ENCODE data around the gene NLRP1.
A peak's percentile ranks its signal among the peaks of the same experiment; 100 is the strongest.

Gene NLRP1

DNA sequence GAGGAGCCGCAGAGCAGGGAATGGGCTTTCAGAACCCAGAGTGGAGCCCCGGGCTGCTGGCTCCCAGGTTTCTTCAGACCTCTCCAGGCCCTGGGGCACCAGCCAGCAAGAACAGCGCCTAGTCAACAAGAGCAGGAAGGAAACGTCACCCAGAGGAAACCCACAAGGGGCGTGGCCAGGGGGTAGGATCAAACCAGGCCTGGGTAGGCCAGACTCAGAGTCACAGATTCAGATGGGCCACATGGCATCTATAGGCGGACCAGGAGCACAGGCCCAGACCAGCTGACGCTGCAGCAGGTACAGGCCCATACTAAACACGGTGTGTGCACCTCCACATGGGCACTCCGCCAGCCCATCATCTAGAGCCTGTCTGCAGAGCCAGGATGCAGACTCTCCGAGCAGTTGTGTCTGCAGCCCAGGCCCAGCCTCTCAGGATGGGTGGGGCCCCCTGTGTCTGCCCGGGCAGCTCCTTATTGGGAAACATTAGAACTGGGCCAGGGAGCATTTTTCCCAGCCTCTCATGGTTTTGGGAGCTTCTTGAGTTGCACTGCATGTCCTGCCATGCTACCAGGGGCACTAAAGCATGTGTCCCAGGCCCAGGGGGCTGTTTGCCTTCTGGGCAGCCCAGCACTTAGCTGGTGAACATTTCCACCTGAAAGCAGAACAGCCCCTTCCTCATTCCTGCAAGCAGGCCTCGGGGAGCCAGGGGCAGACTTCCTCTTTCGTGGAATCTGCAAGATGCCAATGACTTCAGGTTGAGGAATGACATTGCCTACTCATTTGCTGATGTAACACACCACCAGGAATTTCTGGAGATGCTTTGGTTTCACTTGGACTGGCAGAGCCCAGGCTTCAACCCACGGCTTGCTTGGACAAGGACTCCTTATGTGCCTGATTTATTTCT, at the start of gene NLRP1:
Gene NLRP1, minus strand, starts transcription at position 127 of the 904 bp plus-strand sequence. CDS start 552 bp downstream, outside the sequence.
- DNase-seq = peak; percentile 3

DNA sequence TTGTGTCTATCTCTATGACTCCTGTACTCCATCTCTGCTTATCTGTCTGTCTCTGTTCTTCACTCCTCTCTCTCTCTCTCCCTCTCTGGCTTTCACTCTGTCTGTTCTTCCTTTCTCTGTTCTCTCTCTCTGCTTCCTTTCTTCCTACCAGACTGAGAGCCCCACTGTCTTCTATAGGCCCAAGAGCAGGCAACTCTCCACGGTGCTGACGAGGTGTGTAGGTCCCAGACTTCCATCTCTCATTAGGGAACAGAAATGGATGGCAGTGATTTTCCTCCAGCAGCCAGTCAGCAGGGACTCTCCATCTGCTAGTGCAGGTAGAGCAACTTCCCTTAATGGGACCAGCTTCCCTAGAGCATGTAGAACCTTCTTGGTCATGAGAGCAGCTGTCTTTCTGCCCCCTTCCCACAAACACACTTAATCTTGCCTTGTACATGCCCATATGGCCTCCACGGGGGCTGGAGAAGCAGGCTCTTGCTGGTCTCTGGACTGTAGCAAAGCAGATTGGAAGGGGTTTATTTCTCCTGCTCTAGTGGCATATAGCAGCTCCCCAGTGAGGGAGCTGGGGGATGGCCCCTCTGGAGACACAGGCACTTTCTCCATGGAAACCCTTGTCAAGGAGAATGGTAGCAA, 47.8 kb upstream of the NLRP1 start:
- no peak for DNase-seq

DNA sequence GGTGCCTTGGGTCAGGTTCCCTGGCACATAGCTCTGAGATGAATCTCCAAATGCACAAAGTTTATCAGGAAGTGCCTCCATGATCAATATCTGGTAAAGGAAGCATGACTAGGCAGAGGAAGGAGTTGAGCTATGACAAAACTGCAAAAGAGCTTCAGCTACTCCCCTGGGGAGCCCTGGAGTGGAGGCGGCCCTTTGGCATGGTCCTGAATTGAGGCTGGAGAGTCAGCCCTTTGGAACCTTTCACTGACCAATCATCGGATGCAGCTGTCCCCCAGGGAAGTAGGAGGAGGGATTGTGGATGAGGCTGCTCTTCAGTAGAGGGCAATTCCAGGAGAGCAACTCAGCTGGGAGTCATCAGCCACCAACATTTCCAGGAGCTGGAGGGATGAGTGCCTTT, 46.1 kb upstream of the NLRP1 start:
- no peak for DNase-seq

DNA sequence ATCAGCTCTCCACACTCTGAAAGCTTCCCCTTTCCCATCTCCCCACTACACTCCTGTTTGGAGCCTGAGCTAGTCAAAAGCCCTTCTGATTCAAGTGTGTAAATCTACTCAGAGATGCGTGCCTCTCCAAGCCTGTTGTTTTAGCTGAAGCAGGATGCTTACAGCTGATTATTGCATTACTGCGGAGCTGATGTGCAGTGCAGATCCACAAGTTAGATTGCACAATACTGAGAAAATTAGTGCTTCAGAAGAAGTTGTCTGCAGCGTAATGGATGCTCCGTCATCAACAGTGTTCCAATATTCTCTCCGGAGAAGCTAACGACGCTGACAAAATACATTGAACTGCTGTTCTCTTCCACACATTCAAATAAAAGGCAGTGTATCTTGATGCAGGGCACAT, 44.8 kb upstream of the NLRP1 start:
- no peak for DNase-seq

DNA sequence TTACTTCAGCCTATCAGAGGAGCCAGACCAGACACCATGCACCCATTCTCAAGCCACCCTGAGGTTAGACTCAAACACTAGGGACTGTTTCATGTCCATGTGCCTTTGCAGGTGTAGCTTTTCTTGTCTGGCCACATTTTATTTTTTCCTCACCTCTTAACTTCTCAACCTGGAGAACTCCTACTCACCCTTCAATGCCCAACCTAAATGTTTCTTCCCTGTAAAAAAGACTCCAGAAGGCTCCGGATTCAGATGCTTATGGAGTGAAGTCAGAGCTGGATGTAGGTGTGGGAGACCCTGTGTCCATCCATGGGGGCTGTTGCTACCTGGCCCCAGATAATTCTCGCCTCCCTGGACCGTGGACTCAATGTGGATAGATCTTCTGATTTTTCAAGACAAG, 44.0 kb upstream of the NLRP1 start:
- DNase-seq = no peak

DNA sequence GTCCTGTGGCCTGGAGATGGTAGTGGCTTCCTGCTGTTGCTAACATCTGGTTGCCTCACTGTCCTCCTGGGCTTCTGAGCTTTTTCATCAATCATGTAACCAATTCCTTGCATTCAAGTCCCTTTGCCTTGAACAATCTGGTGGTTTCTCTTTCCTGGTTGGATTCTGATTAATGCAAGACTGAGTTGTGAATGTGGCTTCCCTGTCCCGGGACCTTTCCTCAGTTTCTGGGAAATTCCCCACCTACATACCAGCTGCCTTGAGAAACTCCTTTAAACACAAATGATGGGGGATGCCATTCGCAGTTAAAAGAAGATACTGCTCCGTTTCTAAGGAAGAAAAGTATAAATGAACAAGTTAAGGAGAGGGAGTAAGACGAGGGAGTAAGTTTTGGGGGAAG, 39.9 kb upstream of the NLRP1 start:
- DNase-seq = no peak

DNA sequence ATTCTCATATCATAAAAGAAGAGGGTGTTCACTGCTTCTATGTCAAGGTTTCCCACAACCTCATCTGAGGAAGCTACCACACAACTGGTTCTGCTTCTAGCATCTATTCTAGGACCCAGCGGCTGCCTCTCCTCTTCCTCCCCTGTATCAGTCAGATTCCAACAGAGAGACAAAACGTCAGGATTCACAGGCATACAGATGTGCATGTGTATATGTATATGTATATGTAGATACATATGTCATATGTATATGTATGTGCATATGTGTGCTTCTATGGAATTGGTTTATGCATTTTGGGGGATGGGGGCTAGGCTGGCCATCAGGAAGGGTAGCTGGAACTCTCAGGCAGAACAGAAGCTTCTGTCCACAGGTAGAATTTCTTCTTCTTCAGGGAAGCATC, 37.4 kb upstream of the NLRP1 start:
- DNase-seq = no peak

DNA sequence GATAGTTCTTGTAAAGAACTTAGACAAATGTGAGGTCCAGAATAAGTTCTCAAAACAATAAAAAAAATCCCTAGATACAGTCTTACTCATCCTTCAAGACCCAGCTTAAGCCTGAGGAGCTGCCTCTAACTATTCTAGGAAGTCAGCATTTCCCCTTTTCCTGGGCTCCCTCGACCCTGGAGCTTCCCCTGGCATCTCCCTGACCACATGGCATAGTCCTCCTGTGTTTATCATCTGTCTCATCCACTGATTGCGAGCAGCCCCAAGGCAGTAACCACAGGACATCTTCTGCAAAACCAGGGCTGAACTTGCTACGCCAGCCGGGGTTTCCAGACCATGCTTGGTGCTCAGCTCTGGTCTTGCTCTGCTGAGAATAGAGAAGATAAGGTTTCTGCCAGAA, 36.7 kb upstream of the NLRP1 start:
- no peak for DNase-seq

DNA sequence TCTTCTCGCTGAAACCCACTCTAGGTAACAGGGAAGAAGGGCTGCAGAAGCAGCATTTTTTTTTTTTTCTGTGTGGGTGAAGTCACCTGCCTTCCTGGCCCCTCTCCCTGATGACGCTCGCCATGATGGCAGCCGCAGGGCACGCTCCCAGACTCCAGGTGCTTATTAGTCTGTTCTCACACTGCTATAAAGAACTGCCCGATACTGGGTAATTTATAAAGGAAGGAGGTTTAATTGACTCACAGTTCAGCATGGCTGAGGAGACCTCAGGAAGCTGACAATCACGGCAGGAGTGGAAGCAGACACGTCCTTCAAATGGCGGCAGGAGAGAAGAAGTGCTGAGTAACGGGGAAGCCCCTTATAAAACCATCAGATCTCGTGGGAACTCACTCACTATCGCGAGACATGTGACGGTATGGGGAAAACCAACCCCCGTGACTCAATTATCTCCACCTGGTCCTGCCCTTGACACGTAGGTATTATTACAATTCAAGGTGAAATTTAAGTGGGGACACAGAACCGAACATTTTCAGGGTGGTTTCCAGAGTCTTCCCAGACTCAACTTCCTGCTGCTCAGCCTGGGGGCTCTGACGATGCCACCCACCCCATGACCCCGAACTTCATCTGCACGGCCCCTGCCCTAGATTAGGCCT, 34.9 kb upstream of the NLRP1 start:
- DNase-seq = peak; percentile 31

DNA sequence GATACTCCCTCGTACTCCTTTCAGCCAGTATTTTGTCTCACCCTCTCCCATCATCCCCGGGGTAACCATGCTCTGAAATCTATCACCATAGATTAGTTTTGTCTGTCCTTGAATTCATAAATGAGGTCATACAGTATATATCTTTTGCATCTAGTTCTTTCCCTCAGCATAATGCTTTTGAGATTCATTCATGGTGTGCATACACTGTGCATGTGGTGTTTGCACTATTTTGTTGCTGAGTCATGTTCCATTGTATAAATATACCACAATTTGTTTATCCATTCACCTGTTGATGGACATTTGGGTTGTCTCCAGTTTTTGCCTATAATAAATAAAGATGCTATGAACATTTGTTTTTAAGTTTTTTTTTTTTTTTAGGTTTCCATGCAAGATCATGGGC, 34.2 kb upstream of the NLRP1 start:
- DNase-seq = peak; percentile 0

DNA sequence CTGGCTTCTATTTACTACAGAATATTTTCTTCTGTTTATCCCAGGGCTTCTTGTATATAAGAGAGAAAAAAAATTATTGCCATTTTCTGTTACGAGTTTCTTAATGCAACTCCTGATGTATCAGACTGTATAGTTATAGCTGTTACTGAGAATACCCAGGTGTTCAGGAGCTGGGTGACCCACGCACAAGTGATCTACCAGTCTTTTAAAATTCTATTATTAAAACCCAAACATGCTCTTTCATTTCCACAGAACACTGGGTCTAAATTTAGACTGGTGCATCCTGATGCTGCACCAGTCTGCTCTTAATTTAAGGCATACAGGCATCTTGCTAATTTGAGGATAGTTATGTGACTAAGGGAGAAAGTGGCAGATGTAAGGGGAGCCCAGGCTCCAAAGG, 31.2 kb upstream of the NLRP1 start:
- DNase-seq = no peak

DNA sequence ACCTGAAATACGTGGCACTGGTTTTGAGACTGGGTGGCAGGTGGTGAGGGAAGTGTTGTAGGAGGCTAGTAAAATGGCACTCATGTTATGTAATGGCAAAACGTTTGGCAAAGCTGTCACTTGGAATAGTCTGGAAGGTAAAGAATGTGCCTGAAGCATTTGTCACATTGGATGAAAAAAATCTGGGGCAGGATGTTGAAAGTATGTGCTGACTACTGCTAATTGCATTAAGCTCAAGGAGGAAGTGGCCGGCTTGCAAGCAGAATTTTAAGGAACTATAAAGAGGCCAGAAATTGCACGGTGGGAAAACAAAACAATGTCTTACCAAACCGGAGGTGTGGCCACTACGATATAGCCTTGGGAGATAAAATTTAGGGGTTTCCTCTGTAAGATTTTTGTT, 26.6 kb upstream of the NLRP1 start:
- no peak for DNase-seq

DNA sequence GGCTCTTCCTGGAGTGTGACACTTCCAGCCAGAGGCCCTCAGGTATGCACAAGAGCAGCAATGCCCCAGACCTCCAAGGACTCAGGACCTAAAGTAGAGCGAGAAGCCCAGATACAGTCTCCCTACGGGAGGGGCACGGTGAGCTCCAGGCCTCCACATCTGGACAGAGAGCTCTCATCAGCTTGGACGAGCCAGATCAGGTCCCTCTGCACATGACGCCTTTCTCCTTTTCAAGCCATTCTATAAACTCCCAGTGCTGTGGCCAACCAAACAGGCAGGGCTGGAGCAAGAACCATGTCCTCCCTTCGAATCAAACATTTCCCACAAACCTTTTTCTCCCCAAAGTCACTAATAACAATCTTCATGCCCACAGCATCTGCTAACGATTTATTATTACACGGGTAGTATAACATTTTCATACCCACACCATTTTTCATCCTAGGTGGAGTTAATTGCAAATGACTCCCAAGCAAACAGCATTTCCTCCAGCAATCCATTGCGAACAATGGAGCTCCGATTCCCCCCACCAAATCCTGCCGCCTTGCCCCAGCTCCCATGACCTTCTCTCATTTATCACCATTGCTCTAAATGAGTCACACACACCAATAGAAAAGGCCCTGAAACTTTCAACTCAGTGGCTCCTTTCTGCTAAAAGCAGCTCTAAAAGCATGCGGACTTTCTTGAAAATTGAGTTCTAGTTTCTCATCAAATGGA, 24.2 kb upstream of the NLRP1 start:
- no peak for DNase-seq

DNA sequence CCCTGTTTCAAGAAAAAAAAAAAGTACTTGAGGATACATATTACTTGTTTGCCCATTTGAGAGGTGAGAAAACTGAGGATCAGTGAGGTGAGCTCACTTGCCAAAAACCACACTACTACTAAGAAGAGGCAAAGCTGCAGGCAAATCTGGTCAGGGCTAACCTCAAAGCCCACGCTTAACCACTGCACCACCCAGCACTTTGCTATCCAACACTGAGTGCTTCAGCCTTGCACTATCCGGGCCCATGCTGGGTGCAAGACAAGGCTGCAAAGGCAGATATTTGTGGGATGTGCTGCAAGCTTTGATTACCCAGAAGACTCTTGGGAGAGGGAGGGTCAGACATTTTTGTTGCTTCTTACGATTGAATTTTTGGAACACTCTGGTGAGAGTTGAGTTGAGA, 23.6 kb upstream of the NLRP1 start:
- no peak for DNase-seq

DNA sequence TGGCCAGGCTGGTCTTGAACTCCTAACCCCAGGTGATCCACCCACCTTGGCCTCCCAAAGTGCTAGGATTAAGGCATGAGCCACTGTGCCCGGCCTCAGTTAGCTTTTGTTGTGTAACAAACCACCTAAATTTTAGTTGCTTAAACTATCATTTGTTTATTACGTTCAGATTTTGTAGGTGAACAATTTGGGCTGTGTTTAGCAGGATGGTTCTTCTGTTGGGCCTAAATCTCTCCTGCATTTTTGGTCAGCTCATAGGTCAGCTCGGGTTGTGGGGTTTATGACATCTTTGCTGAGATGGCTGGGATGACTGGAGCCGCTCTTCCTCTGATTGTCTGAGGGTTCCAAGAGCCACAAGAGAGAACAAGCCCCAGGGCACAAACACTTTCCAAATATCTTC, 21.1 kb upstream of the NLRP1 start:
- no peak for DNase-seq

DNA sequence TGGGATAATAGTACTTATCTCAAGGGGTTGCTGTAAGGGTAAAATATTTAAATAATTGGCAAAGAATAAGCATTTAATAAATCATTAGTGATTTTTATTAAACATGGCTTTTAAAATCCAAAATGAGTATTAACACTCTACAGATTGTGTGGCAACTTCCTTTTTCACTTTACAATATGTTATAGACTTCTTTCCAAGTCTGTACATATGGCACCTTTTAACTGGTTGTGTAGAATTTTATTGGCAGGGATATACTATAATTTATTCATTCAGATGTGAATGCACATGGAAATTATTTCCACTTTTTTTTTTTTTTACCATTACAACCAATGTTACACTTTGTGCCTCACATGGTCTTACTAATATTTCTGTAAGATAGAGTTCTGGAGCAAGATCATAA, 15.7 kb upstream of the NLRP1 start:
- no peak for DNase-seq

DNA sequence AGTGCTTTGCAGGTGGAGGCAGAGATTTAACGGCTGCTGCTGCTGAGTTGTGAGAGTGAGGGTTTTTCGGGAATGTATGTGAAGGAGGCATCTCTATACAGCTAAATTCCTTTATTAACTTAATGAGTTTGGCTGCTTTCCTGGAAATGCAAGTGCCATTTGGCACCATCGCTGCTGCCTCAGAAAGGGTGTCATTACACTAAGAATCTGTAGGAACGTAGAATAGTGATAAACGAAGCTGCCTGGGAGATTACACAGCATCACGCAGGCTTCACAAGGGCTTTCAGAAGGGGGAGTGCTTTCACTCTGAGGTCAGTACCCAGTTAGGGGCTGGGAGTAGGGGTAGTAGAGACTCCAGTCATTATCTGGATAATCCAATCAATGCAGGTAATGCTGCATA, 14.1 kb upstream of the NLRP1 start:
- no peak for DNase-seq

DNA sequence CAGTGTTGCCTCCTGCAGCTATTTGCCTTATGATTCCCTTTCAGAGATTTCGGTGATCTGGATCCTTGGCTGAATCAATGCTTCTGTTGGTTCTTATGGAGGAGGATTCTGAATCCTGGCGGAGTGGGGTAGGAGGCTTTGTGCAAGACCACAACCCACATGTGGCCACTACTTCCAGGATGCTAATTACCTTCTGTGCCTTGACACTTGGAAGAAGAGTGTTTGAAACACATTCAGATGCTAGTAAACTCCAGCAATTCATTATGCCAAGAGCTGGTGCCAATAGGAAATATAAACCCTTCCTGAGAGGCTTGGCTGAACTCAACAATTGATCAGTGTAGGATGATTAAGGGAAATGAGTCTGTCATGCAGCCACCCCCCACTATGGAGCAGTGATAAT, 12.1 kb upstream of the NLRP1 start:
- DNase-seq = no peak

DNA sequence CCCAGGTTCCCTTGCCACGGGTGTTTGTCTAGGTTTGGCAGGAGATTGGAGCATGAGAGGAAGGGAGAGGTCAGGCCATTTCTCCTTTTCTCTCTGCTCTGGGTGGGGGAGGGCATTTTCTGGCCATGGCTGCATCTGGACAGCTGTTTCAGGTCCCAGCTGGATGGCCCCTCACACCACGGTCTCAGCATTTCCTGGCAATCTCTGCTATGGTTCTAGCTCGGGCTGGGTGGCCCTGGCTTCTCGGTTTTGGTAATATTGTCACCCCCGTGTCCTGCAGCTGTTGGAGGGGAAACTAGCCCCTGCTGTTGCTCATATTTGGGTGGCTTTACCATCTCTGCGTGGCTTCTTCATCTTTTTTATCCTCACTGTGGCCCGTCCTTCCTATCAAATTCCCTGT, 11.5 kb upstream of the NLRP1 start:
- no peak for DNase-seq

DNA sequence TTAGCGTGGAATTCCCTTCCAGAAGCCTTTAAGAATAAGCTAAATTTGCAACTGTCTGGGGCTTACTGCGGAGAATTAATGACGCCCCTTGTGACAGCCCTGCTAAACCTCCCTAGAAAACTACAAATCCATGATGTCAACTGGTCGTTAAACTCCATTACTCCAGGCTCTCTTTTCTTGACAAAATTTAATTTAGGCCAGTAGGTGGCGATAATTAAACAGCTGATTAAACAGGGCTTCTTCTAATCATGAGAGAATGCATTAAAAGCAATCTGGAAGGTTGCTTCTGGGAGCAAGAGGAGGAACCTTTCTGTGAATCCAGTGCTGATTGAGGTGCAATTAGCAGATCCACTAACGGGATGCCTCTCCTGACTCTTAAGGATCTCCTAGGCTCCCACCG, 8.1 kb upstream of the NLRP1 start:
- no peak for DNase-seq

DNA sequence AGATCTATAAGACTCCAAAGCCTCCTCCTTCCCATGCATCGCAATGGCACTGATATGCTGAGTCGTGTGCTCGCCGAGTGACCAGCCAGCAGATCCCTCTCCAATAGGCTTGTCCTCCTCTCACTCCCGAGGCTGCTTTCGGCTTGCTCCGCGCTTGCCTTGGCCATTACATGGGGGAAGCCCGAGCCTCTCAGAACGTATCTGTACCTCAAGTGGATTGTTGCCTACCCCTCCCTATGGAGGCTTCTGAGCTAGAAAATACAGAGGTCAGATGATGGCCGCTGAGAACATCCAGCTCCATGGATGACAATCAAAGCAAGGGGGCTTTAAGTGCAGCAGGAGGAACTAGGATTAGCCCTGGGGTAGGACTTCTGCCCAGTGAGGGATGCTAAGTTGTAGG, 7.7 kb upstream of the NLRP1 start:
- no peak for DNase-seq

DNA sequence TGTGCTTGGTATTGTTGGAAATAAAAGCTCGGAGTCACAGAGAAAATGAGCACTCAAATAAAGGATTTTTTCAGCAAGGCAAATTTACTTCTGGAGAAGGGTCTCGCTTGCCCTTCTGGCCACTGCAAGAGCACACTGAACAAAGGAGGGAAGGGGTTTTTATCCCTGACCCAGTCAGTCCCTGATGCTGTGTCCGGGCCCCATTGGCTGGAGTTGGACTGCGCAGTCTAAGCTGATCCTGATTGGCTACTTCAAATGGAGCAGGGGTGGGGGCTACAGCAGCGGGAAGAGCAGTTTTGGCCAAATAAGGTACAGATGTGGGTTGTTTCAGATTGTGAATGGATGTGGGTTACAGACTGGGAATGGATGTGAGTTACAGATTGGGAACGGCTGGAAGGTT, 4.3 kb upstream of the NLRP1 start:
- DNase-seq = no peak

DNA sequence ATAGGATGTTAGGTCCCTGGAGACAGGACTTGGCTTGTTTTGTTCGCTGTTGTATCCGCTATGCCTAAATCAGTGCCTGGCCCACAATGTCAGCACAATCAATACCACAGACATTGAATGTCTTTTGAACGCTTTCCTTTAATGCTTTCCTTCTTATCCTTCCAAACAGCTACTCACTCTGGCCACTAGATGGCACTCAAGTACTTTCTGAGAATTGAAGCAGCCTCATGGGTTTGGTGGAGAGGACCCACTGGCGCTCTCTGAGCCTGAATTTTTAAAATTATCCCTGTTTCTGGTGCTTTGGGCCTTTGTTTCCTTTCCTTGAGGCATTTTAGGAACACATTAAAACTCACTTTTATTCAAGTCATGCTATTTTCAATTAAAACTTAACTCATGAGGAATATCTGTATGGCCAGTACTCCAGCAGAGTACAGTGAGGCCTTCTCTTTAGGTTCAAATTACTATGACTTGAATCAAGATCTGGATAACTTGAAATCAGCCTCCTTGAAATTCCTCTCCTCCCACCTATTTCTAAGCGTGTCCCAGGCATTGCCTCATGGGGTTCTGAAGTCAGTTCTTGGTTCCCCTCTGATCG, 3.2 kb upstream of the NLRP1 start:
- DNase-seq = peak; percentile 18
